Gastrocnemius medialis (tissue), 4 donors: ENCODE results near the gene CCDC178.

Source experiments
- POLR2A ChIP-seq, 2 donors: fragments of 450-650 bp; IDR thresholded peaks; one replicate each; pipeline ENCODE4 v1.6.1; 2017; ENCODE audit warnings: antibody characterized with exemption in 2 of 2, mild to moderate bottlenecking in 2 of 2, moderate library complexity in 2 of 2
- TF ChIP-seq, protein P1 (sequence below), 5 experiments: fragments of 450-650 bp in 3 of 5; fragments of 200-600 bp in 2 of 5; sonication (generic) in 2 of 5; IDR thresholded peaks in 4 of 5; conservative IDR thresholded peaks in 1 of 5; 1 replicate in 4 of 5; 2 replicates in 1 of 5; pipeline ENCODE4 v1.5.1; 2016 to 2019; ENCODE audit warnings: antibody characterized with exemption in 5 of 5, mild to moderate bottlenecking in 3 of 5, moderate library complexity in 3 of 5

DNA sequence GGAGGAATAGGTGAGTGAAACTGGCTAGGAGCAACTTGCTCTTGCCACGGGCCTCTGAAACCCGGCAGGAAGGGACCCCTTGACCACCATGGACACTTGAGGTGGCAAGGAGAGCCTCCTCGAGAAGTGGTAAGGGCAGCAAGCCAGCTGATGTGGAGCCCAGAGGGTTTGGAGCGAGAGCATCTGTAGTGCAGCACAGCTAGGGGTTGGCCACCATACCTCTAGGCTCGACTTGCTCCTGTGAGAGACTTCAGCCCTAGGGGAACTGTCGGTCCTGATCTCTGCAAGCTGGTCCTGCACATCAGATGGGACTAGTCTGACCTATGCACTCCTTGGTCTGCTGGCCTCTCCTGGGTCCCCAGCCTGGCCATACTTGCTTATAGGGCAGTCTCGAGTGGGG lies 158.4 kb downstream of the CCDC178 start:
- TF ChIP-seq POLR2A (IDR thresholded peaks at IDR 0.05), result no peak
- TF ChIP-seq, protein P1, sequence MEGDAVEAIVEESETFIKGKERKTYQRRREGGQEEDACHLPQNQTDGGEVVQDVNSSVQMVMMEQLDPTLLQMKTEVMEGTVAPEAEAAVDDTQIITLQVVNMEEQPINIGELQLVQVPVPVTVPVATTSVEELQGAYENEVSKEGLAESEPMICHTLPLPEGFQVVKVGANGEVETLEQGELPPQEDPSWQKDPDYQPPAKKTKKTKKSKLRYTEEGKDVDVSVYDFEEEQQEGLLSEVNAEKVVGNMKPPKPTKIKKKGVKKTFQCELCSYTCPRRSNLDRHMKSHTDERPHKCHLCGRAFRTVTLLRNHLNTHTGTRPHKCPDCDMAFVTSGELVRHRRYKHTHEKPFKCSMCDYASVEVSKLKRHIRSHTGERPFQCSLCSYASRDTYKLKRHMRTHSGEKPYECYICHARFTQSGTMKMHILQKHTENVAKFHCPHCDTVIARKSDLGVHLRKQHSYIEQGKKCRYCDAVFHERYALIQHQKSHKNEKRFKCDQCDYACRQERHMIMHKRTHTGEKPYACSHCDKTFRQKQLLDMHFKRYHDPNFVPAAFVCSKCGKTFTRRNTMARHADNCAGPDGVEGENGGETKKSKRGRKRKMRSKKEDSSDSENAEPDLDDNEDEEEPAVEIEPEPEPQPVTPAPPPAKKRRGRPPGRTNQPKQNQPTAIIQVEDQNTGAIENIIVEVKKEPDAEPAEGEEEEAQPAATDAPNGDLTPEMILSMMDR (IDR thresholded peaks at IDR 0.05 in 4 of 5, conservative IDR thresholded peaks at IDR 0.05 in 1 of 5), result no peak
